Liver (tissue), 9 donors: ENCODE results near the gene CHST5. TPM values are rescaled to one million over a fixed set of nuclear protein-coding genes. Genes with fewer than 3 reads are reported as not detected.
"Not testable (repeated sequence)": the region's sequence is repeated elsewhere in the genome, so short reads cannot be mapped to it uniquely, and the experiment has no call there.

Experiments
- DNase-seq: peaks from one replicate; pipeline ENCODE4 v3.0.0-alpha.2; 2017; ENCODE audit warnings: low spot score
- H3K27ac ChIP-seq, 2 donors: one replicate each; pipeline ENCODE4 v1.7.0; 2013; ENCODE audit warnings: inconsistent platforms in 2 of 2, low read length in 2 of 2, control low read depth in 1 of 2, low read depth in 1 of 2, mild to moderate bottlenecking in 1 of 2
- H3K27me3 ChIP-seq, 4 donors: one replicate each; pipeline versions ENCODE4 v1.6.1 to v1.7.0; 2013; ENCODE audit warnings: low read length in 3 of 4, inconsistent platforms in 1 of 4, mild to moderate bottlenecking in 1 of 4, moderate library complexity in 1 of 4; ENCODE audit not compliant: control insufficient read depth in 4 of 4, insufficient read depth in 4 of 4
- H3K36me3 ChIP-seq, 4 donors: one replicate each; pipeline versions ENCODE4 v1.6.1 to v1.7.0; 2013; ENCODE audit warnings: low read length in 3 of 4, mild to moderate bottlenecking in 3 of 4, low read depth in 1 of 4, moderate library complexity in 1 of 4; ENCODE audit not compliant: control insufficient read depth in 4 of 4, insufficient read depth in 3 of 4
- H3K4me1 ChIP-seq, 4 donors: one replicate each; pipeline versions ENCODE4 v1.6.1 to v1.7.0; 2013; ENCODE audit warnings: low read length in 3 of 4, mild to moderate bottlenecking in 3 of 4, moderate library complexity in 1 of 4; ENCODE audit not compliant: control insufficient read depth in 4 of 4, insufficient read depth in 4 of 4
- H3K4me3 ChIP-seq, 3 donors: one replicate each; pipeline versions ENCODE4 v1.6.1 to v1.7.0; 2013; ENCODE audit warnings: low read length in 3 of 3, control low read depth in 1 of 3, low read depth in 1 of 3, mild to moderate bottlenecking in 1 of 3
- H3K9ac ChIP-seq, 2 donors: one replicate each; pipeline ENCODE4 v1.7.0; 2013; ENCODE audit warnings: low read length in 2 of 2, mild to moderate bottlenecking in 2 of 2, moderate library complexity in 2 of 2, control low read depth in 1 of 2, low read depth in 1 of 2
- H3K9me3 ChIP-seq, 4 donors: one replicate each; pipeline versions ENCODE4 v1.6.1 to v1.7.0; 2013; ENCODE audit warnings: low read length in 3 of 4; ENCODE audit not compliant: control insufficient read depth in 4 of 4
- EGR1 ChIP-seq, 2 donors: IDR thresholded peaks; 2 replicates each; pipeline ENCODE4 v1.6.1; 2016 to 2018; ENCODE audit warnings: antibody characterized with exemption in 2 of 2, low read depth in 2 of 2
- FOXA1 ChIP-seq: IDR thresholded peaks from 2 replicates; pipeline ENCODE4 v1.6.1; 2016; ENCODE audit warnings: antibody characterized with exemption
- FOXA2 ChIP-seq: IDR thresholded peaks from 2 replicates; pipeline ENCODE4 v1.6.1; 2016; ENCODE audit warnings: antibody characterized with exemption
- GABPA ChIP-seq, 2 donors: IDR thresholded peaks in 1 of 2; conservative IDR thresholded peaks in 1 of 2; 2 replicates each; pipeline ENCODE4 v1.6.1; 2016; ENCODE audit warnings: antibody characterized with exemption in 2 of 2, mild to moderate bottlenecking in 1 of 2, moderate library complexity in 1 of 2
- HNF4A ChIP-seq, 2 donors: conservative IDR thresholded peaks; 2 replicates each; pipeline ENCODE4 v1.6.1; 2016; ENCODE audit warnings: antibody characterized with exemption in 2 of 2, mild to moderate bottlenecking in 2 of 2
- HNF4G ChIP-seq: IDR thresholded peaks from 2 replicates; pipeline ENCODE4 v1.6.1; 2016; ENCODE audit warnings: antibody characterized with exemption
- JUND ChIP-seq, 2 donors: IDR thresholded peaks; 2 replicates each; pipeline ENCODE4 v1.6.1; 2016; ENCODE audit warnings: antibody characterized with exemption in 2 of 2
- RAD21 ChIP-seq, 2 donors: IDR thresholded peaks; 2 replicates each; pipeline ENCODE4 v1.6.1; 2016; ENCODE audit warnings: antibody characterized with exemption in 2 of 2, mild to moderate bottlenecking in 2 of 2
- RXRA ChIP-seq, 2 donors: IDR thresholded peaks; 2 replicates each; pipeline ENCODE4 v1.6.1; 2017 to 2018; ENCODE audit warnings: antibody characterized with exemption in 2 of 2, mild to moderate bottlenecking in 1 of 2
- SP1 ChIP-seq: IDR thresholded peaks from 2 replicates; pipeline ENCODE4 v1.6.1; 2018; ENCODE audit warnings: antibody characterized with exemption, mild to moderate bottlenecking
- TAF1 ChIP-seq: conservative IDR thresholded peaks from 2 replicates; pipeline ENCODE4 v1.6.1; 2016; ENCODE audit warnings: antibody characterized with exemption, mild to moderate bottlenecking
- YY1 ChIP-seq: IDR thresholded peaks from 2 replicates; pipeline ENCODE4 v1.6.1; 2016; ENCODE audit warnings: antibody characterized with exemption, mild to moderate bottlenecking
- WGBS: extraction: QIAGEN DNeasy Blood & Tissue Kit; methylation state at CpG from one replicate; pipeline ENCODE4 v1.1.7; 2013; 5-methylcytosine and 5-hydroxymethylcytosine counted together
- polyA plus RNA-seq, 2 donors: library from polyadenylated mRNA; stranded (reverse) in 1 of 2; unstranded in 1 of 2; fragments of 200-250 nt in 1 of 2; fragments of >200 nt in 1 of 2; fragmentation: Nextera tagmentation in 1 of 2; extraction: Ambion mirVana in 1 of 2; gene quantifications; one replicate each; pipeline versions ENCODE4 v1.2.1 to v1.2.3, GENCODE V29; 2013 to 2015
- total RNA-seq, 2 donors: library from RNA; depleted of rRNA; stranded (reverse); fragments of >200 nt; gene quantifications; one replicate each; pipeline ENCODE4 v1.2.3, GENCODE V29; 2014
- TF ChIP-seq, protein P1 (sequence below): IDR thresholded peaks from 2 replicates; pipeline ENCODE4 v1.6.1; 2016; ENCODE audit warnings: antibody characterized with exemption
- TF ChIP-seq, protein P2 (sequence below): IDR thresholded peaks from 2 replicates; pipeline ENCODE4 v1.6.1; 2016; ENCODE audit warnings: antibody characterized with exemption
- TF ChIP-seq, protein P3 (sequence below): IDR thresholded peaks from 2 replicates; pipeline ENCODE4 v1.6.1; 2016; ENCODE audit warnings: antibody characterized with exemption, mild to moderate bottlenecking
- TF ChIP-seq, protein P4 (sequence below): fragments of 150-350 bp; IDR thresholded peaks from 2 replicates; pipeline ENCODE4 v1.5.1; 2017; ENCODE audit warnings: improper control_type of control experiment, low read depth, low read length; ENCODE audit not compliant: missing input control
- TF ChIP-seq, protein P5 (sequence below): IDR thresholded peaks from 2 replicates; pipeline ENCODE4 v1.6.1; 2016; ENCODE audit warnings: antibody characterized with exemption
- donor health status: healthy.
- donor health status: healthy.
- donor health status: healthy.
- donor health status: healthy.
- donor health status: healthy.

Gene CHST5
- total and polyA plus RNA-seq, 4 donors: not detected

DNA sequence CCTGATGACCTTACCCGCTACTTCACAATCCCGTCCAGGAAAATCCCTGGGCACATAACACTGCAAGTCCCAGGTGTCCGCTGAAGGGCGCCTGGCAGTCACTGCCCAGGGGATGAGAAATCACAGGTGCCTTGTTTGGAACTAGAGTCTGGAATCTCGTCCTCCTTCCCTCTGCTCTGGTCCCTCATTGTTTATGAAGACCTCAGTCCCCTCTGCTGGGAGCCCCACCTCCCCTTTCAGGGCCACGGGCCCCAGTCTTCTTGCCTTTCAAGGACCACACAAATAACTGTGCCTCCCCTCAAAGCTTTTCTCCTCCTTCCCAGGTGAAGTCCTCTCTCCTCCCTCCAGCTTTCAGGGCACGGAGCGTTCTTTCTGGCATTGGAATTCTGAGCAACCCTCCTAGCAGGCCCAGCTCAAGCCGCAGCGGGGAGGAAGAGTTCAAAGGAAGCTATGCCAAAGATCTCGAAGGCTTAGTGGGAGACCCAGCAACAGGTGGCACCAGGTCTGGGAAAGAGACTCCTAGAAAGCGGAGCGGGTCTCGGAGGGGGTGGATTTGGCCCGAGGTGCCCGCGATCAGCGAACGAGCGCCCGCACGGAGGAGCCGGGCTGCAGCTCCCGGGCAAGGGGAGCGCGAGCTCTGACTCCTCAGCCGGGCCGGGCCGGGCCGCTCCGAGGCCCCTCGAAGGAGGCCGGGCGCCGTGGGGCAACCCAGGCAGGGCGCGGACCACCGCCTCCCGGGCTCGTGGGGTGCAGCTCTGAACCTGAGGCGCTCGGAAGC is 19.5 kb downstream of the CHST5 start:
- Histone ChIP-seq H3K9ac (peak overlapping the region; percentile 50 to 66), H3K27ac (peak overlapping the region; percentile 79 to 91), H3K4me3 (peak overlapping the region; percentile 66 to 84 (median 72))
- H3K4me1 ChIP-seq, DNase-seq, H3K9me3 ChIP-seq, H3K36me3 ChIP-seq, H3K27me3 ChIP-seq: not testable (repeated sequence)
- peak in 1 of 2 donors; percentile 35 for TF ChIP-seq HNF4A (conservative IDR thresholded peaks at IDR 0.05)
- peak; percentile 17 for TF ChIP-seq SP1
- 4% methylated on average over 42 of the region's 42 CpGs for WGBS

DNA sequence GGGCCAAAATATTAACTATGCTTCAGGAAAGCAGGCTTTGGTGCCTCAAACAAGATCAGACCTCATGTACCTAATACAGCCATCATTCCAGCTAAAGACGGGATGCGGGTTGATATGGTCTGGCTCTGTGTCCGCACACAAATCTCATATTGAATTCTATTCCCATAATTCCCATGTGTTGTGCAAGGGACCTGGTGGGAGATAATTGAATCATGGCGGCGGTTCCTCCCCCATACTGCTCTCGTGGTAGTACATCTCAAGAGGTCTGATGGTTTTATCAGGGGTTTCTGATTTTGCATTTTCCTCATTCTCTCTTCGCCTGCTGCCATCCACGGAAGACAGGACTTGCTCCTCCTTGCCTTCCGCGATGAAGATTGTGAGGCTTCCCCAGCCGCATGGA is 21.6 kb downstream of the CHST5 start:
- no peak for DNase-seq
- Histone ChIP-seq H3K36me3 (no peaks in the 10 kb centered on the region), H3K4me3 (no peak overlapping the region), H3K27me3 (no peaks in the 10 kb centered on the region), H3K9ac (no peak overlapping the region), H3K27ac (no peak overlapping the region), H3K9me3 (no peaks in the 10 kb centered on the region), H3K4me1 (peaks cover 0 to 8% (median 1%) of the 10 kb centered on the region in 4 donors)
- TF ChIP-seq EGR1 (IDR thresholded peaks at IDR 0.05; ENCODE audit: low read depth in 2 of 2) (no peak), YY1 (no peak), FOXA2 (no peak), HNF4G (no peak), SP1 (no peak), RAD21 (IDR thresholded peaks at IDR 0.05) (no peak), HNF4A (conservative IDR thresholded peaks at IDR 0.05) (no peak), GABPA (IDR thresholded peaks at IDR 0.05 in 1 of 2, conservative IDR thresholded peaks at IDR 0.05 in 1 of 2) (no peak), FOXA1 (no peak), RXRA (IDR thresholded peaks at IDR 0.05) (no peak), TAF1 (no peak), JUND (IDR thresholded peaks at IDR 0.05) (no peak)
- TF ChIP-seq, protein P1, sequence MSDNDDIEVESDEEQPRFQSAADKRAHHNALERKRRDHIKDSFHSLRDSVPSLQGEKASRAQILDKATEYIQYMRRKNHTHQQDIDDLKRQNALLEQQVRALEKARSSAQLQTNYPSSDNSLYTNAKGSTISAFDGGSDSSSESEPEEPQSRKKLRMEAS: no peak
- TF ChIP-seq, protein P2, sequence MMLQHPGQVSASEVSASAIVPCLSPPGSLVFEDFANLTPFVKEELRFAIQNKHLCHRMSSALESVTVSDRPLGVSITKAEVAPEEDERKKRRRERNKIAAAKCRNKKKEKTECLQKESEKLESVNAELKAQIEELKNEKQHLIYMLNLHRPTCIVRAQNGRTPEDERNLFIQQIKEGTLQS: no peak
- TF ChIP-seq, protein P3, sequence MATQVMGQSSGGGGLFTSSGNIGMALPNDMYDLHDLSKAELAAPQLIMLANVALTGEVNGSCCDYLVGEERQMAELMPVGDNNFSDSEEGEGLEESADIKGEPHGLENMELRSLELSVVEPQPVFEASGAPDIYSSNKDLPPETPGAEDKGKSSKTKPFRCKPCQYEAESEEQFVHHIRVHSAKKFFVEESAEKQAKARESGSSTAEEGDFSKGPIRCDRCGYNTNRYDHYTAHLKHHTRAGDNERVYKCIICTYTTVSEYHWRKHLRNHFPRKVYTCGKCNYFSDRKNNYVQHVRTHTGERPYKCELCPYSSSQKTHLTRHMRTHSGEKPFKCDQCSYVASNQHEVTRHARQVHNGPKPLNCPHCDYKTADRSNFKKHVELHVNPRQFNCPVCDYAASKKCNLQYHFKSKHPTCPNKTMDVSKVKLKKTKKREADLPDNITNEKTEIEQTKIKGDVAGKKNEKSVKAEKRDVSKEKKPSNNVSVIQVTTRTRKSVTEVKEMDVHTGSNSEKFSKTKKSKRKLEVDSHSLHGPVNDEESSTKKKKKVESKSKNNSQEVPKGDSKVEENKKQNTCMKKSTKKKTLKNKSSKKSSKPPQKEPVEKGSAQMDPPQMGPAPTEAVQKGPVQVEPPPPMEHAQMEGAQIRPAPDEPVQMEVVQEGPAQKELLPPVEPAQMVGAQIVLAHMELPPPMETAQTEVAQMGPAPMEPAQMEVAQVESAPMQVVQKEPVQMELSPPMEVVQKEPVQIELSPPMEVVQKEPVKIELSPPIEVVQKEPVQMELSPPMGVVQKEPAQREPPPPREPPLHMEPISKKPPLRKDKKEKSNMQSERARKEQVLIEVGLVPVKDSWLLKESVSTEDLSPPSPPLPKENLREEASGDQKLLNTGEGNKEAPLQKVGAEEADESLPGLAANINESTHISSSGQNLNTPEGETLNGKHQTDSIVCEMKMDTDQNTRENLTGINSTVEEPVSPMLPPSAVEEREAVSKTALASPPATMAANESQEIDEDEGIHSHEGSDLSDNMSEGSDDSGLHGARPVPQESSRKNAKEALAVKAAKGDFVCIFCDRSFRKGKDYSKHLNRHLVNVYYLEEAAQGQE: no peak
- TF ChIP-seq, protein P4, sequence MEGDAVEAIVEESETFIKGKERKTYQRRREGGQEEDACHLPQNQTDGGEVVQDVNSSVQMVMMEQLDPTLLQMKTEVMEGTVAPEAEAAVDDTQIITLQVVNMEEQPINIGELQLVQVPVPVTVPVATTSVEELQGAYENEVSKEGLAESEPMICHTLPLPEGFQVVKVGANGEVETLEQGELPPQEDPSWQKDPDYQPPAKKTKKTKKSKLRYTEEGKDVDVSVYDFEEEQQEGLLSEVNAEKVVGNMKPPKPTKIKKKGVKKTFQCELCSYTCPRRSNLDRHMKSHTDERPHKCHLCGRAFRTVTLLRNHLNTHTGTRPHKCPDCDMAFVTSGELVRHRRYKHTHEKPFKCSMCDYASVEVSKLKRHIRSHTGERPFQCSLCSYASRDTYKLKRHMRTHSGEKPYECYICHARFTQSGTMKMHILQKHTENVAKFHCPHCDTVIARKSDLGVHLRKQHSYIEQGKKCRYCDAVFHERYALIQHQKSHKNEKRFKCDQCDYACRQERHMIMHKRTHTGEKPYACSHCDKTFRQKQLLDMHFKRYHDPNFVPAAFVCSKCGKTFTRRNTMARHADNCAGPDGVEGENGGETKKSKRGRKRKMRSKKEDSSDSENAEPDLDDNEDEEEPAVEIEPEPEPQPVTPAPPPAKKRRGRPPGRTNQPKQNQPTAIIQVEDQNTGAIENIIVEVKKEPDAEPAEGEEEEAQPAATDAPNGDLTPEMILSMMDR: no peak
- TF ChIP-seq, protein P5, sequence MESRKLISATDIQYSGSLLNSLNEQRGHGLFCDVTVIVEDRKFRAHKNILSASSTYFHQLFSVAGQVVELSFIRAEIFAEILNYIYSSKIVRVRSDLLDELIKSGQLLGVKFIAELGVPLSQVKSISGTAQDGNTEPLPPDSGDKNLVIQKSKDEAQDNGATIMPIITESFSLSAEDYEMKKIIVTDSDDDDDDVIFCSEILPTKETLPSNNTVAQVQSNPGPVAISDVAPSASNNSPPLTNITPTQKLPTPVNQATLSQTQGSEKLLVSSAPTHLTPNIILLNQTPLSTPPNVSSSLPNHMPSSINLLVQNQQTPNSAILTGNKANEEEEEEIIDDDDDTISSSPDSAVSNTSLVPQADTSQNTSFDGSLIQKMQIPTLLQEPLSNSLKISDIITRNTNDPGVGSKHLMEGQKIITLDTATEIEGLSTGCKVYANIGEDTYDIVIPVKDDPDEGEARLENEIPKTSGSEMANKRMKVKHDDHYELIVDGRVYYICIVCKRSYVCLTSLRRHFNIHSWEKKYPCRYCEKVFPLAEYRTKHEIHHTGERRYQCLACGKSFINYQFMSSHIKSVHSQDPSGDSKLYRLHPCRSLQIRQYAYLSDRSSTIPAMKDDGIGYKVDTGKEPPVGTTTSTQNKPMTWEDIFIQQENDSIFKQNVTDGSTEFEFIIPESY: no peak
- 96% methylated on average over 11 of the region's 11 CpGs for WGBS
